ENCODE results near the gene ATP2B2.

DNA sequence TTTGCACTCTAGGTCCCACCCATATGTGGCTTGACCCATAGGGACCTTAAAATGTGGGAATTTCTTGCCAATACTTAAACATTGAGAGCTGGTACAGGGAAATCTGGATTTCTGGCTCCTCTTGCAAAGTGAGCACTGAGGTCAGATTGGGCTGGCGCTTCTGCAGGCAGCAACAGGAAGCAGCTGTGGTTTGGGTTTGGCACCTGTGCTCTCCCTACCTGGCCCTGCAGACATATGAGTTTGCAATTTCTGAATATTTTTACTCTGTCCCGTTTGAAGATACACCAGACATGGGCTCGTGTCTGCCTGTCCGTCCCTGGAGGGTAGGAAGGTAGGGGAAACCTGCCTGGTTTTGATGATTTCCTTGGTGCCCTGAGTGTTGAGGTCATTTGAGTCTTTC, 109.7 kb downstream of the ATP2B2 start:
- no peak for TF ChIP-seq TCF7L2 (IDR thresholded peaks at IDR 0.05; ENCODE audit: borderline replicate concordance, extremely low read depth, insufficient read depth, insufficient read length)
- no peak for TF ChIP-seq POLR2AphosphoS5 (IDR thresholded peaks at IDR 0.05; ENCODE audit: low read depth, low read length)
- no peak for TF ChIP-seq EZH2 (IDR thresholded peaks at IDR 0.05)
- TF ChIP-seq, protein P1, sequence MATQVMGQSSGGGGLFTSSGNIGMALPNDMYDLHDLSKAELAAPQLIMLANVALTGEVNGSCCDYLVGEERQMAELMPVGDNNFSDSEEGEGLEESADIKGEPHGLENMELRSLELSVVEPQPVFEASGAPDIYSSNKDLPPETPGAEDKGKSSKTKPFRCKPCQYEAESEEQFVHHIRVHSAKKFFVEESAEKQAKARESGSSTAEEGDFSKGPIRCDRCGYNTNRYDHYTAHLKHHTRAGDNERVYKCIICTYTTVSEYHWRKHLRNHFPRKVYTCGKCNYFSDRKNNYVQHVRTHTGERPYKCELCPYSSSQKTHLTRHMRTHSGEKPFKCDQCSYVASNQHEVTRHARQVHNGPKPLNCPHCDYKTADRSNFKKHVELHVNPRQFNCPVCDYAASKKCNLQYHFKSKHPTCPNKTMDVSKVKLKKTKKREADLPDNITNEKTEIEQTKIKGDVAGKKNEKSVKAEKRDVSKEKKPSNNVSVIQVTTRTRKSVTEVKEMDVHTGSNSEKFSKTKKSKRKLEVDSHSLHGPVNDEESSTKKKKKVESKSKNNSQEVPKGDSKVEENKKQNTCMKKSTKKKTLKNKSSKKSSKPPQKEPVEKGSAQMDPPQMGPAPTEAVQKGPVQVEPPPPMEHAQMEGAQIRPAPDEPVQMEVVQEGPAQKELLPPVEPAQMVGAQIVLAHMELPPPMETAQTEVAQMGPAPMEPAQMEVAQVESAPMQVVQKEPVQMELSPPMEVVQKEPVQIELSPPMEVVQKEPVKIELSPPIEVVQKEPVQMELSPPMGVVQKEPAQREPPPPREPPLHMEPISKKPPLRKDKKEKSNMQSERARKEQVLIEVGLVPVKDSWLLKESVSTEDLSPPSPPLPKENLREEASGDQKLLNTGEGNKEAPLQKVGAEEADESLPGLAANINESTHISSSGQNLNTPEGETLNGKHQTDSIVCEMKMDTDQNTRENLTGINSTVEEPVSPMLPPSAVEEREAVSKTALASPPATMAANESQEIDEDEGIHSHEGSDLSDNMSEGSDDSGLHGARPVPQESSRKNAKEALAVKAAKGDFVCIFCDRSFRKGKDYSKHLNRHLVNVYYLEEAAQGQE (IDR thresholded peaks at IDR 0.05; ENCODE audit: low read depth), result no peak
- TF ChIP-seq, protein P2, sequence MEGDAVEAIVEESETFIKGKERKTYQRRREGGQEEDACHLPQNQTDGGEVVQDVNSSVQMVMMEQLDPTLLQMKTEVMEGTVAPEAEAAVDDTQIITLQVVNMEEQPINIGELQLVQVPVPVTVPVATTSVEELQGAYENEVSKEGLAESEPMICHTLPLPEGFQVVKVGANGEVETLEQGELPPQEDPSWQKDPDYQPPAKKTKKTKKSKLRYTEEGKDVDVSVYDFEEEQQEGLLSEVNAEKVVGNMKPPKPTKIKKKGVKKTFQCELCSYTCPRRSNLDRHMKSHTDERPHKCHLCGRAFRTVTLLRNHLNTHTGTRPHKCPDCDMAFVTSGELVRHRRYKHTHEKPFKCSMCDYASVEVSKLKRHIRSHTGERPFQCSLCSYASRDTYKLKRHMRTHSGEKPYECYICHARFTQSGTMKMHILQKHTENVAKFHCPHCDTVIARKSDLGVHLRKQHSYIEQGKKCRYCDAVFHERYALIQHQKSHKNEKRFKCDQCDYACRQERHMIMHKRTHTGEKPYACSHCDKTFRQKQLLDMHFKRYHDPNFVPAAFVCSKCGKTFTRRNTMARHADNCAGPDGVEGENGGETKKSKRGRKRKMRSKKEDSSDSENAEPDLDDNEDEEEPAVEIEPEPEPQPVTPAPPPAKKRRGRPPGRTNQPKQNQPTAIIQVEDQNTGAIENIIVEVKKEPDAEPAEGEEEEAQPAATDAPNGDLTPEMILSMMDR (IDR thresholded peaks at IDR 0.05 in 2 of 3, conservative IDR thresholded peaks at IDR 0.05 in 1 of 3; ENCODE audit: borderline replicate concordance in 1 of 3, insufficient read depth in 1 of 3, low read depth in 2 of 3, low read length in 2 of 3), result no peak
- TF ChIP-seq, protein P3, sequence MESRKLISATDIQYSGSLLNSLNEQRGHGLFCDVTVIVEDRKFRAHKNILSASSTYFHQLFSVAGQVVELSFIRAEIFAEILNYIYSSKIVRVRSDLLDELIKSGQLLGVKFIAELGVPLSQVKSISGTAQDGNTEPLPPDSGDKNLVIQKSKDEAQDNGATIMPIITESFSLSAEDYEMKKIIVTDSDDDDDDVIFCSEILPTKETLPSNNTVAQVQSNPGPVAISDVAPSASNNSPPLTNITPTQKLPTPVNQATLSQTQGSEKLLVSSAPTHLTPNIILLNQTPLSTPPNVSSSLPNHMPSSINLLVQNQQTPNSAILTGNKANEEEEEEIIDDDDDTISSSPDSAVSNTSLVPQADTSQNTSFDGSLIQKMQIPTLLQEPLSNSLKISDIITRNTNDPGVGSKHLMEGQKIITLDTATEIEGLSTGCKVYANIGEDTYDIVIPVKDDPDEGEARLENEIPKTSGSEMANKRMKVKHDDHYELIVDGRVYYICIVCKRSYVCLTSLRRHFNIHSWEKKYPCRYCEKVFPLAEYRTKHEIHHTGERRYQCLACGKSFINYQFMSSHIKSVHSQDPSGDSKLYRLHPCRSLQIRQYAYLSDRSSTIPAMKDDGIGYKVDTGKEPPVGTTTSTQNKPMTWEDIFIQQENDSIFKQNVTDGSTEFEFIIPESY (IDR thresholded peaks at IDR 0.05; ENCODE audit: extremely low read depth, insufficient replicate concordance, low read length), result no peak
- TF ChIP-seq POLR2A (IDR thresholded peaks at IDR 0.05; ENCODE audit: borderline replicate concordance, extremely low read depth, insufficient read depth, insufficient read length), result no peak
- no peak for TF ChIP-seq JUND (IDR thresholded peaks at IDR 0.05)
- TF ChIP-seq ZNF274 (IDR thresholded peaks at IDR 0.05; ENCODE audit: low read depth, low read length), result no peak
- TF ChIP-seq, protein P4, sequence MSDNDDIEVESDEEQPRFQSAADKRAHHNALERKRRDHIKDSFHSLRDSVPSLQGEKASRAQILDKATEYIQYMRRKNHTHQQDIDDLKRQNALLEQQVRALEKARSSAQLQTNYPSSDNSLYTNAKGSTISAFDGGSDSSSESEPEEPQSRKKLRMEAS (IDR thresholded peaks at IDR 0.05), result no peak
- no peak for TF ChIP-seq SP1 (IDR thresholded peaks at IDR 0.05; ENCODE audit: low read depth)
- TF ChIP-seq YY1 (IDR thresholded peaks at IDR 0.05; ENCODE audit: extremely low read depth, insufficient replicate concordance, low read depth, low read length), result no peak
- no peak for TF ChIP-seq CEBPB (IDR thresholded peaks at IDR 0.05; ENCODE audit: low read depth)
- TF ChIP-seq CBX3 (IDR thresholded peaks at IDR 0.05; ENCODE audit: low read depth), result no peak

Data from HCT116 (cell line).